GM10266 (cell line): Measurements from ENCODE around the gene OPALIN.

Source experiments
- DNase-seq: peaks from one replicate; pipeline ENCODE4 v3.0.0; 2012; ENCODE audit errors: extremely low spot score
- TF ChIP-seq, protein P1 (sequence below): IDR thresholded peaks from 2 replicates; pipeline ENCODE4 v1.5.1; 2012; ENCODE audit warnings: mild to moderate bottlenecking, low read depth; ENCODE audit not compliant: control insufficient read depth, insufficient read depth; ENCODE audit errors: missing control alignments

OPALIN gene

GRCh38 chr10:96339956-96340904, 18.6 kb downstream of the OPALIN start:
- TF ChIP-seq, protein P1, sequence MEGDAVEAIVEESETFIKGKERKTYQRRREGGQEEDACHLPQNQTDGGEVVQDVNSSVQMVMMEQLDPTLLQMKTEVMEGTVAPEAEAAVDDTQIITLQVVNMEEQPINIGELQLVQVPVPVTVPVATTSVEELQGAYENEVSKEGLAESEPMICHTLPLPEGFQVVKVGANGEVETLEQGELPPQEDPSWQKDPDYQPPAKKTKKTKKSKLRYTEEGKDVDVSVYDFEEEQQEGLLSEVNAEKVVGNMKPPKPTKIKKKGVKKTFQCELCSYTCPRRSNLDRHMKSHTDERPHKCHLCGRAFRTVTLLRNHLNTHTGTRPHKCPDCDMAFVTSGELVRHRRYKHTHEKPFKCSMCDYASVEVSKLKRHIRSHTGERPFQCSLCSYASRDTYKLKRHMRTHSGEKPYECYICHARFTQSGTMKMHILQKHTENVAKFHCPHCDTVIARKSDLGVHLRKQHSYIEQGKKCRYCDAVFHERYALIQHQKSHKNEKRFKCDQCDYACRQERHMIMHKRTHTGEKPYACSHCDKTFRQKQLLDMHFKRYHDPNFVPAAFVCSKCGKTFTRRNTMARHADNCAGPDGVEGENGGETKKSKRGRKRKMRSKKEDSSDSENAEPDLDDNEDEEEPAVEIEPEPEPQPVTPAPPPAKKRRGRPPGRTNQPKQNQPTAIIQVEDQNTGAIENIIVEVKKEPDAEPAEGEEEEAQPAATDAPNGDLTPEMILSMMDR: peak; percentile 86
- peak; percentile 55 for DNase-seq

- TF ChIP-seq, protein P1: no peak
- DNase-seq: no peak
Observed at GRCh38 chr10:96339383-96339782, 19.4 kb downstream of the OPALIN start.

GRCh38 chr10:96338279-96338925, 20.4 kb downstream of the OPALIN start:
- TF ChIP-seq, protein P1: no peak
- no peak for DNase-seq

DNA sequence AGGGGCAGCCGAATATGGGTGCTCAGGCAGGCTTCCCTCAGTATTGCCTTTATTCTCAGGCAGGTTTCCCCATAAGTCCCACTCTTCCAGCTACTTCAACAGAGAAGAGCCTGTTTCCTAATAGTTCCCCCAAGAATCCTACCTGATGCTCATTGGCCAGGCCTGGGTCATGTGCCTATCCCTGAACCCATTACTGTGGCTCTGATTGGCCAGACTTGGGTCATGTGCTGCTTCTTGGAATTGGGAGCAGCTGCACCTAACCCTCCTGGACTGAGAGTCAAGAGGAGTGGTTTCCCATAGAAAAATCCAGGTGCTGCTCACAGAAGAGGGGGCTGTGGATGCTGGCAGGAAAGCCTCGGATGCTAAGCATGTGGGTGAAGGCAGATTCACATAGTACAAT, 21.7 kb downstream of the OPALIN start:
- TF ChIP-seq, protein P1: no peak
- DNase-seq: no peak

DNA sequence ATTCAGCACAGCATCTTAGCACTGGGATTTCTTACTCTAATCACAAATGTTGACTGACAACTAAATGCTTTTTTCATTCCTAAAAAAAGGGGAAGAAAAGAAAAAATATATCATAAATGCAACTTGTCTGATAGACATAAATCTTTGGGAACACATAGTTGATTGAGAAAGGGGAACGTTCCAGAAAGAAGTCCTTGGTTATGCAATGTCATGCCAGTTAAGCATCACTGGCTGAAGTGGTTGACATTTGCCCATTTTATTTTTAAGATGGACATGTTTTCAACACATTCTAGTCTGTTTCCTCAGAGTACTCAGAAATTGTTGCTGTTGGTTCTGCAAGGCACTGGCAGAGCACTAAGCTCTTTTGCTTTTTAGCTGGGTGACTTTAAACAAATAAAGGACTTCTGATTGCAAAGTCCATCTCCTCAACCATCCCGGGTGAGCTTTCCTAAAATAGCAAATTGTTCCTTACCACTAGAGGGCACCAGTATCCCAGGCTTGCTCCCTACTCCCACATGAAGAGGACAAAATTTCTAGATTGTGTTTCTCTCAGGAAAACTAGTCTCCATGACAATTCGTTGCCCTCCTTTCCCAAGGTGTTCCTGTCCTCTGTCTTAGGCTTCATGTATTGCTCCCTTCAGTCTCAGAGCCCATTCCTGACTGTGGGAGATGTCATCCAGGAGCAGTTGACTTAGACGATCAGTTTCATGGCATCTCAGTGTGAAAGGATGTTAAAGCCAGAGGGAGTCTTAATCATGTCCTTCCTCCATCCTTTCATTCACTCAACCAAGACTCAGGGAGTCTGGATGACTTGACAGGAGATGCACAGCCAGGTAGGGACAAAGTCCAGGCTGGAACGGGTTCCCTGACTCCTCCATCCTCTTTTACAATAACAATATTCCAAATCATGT, 23.9 kb downstream of the OPALIN start:
- TF ChIP-seq, protein P1: peak; percentile 71
- peak; percentile 13 for DNase-seq

- no peak for DNase-seq
- TF ChIP-seq, protein P1: no peak
Observed at GRCh38 chr10:96333101-96333500, 25.7 kb downstream of the OPALIN start.
